H9 (cell line): ENCODE data around the gene PIP5K1C. TPM values are rescaled to one million over a fixed set of nuclear protein-coding genes. Genes with fewer than 3 reads are reported as not detected.

Experiments
- DNase-seq: peaks from one replicate; pipeline ENCODE4 v3.0.0-alpha.2; 2017
- H2AFZ ChIP-seq: one replicate; pipeline ENCODE4 v1.6.1; 2013; ENCODE audit warnings: mild to moderate bottlenecking, low read length, control low read depth, moderate library complexity
- H2AK5ac ChIP-seq: 2 replicates; pipeline ENCODE4 v1.6.1; 2013; ENCODE audit warnings: low read length, control low read depth, mixed read lengths; ENCODE audit not compliant: insufficient read length
- H2BK120ac ChIP-seq: one replicate; pipeline ENCODE4 v1.6.1; 2013; ENCODE audit warnings: low read depth, mild to moderate bottlenecking, low read length, control low read depth, inconsistent platforms; ENCODE audit not compliant: poor library complexity, severe bottlenecking
- H2BK12ac ChIP-seq: 2 replicates; pipeline ENCODE4 v1.6.1; 2013; ENCODE audit warnings: low read length, control low read depth, mixed read lengths, low read depth; ENCODE audit not compliant: insufficient read length
- H2BK15ac ChIP-seq: 2 replicates; pipeline ENCODE4 v1.6.1; 2013; ENCODE audit warnings: low read depth, low read length, control low read depth
- H2BK20ac ChIP-seq: one replicate; pipeline ENCODE4 v1.6.1; 2013; ENCODE audit warnings: low read depth, mild to moderate bottlenecking, low read length, control low read depth, inconsistent platforms; ENCODE audit not compliant: poor library complexity, severe bottlenecking
- H2BK5ac ChIP-seq: 2 replicates; pipeline ENCODE4 v1.6.1; 2013; ENCODE audit warnings: low read length, control low read depth, mixed read lengths; ENCODE audit not compliant: insufficient read length
- H3K14ac ChIP-seq: 2 replicates; pipeline ENCODE4 v1.6.1; 2013; ENCODE audit warnings: low read length, control low read depth; ENCODE audit not compliant: insufficient read depth
- H3K18ac ChIP-seq: 2 replicates; pipeline ENCODE4 v1.6.1; 2013; ENCODE audit warnings: low read depth, mild to moderate bottlenecking, mixed read lengths, low read length, control low read depth; ENCODE audit not compliant: insufficient read length
- H3K23ac ChIP-seq: 2 replicates; pipeline ENCODE4 v1.6.1; 2013; ENCODE audit warnings: low read length, control low read depth, mixed read lengths, low read depth; ENCODE audit not compliant: insufficient read length
- H3K23me2 ChIP-seq: 2 replicates; pipeline ENCODE4 v1.6.1; 2013; ENCODE audit warnings: low read depth, mild to moderate bottlenecking, mixed read lengths, low read length, control low read depth; ENCODE audit not compliant: insufficient read length, poor library complexity, severe bottlenecking
- H3K27ac ChIP-seq: 2 replicates; pipeline ENCODE4 v1.5.1; 2013; ENCODE audit warnings: low read length, control low read depth, mixed read lengths, low read depth; ENCODE audit not compliant: insufficient read length
- H3K27me3 ChIP-seq: 2 replicates; pipeline ENCODE4 v1.6.1; 2013; ENCODE audit warnings: low read length, control low read depth, inconsistent platforms; ENCODE audit not compliant: insufficient read depth
- H3K4ac ChIP-seq: 2 replicates; pipeline ENCODE4 v1.6.1; 2013; ENCODE audit warnings: low read depth, mild to moderate bottlenecking, control low read depth, inconsistent platforms, low read length, moderate library complexity
- H3K4me1 ChIP-seq: 2 replicates; pipeline ENCODE4 v1.6.1; 2013; ENCODE audit warnings: low read length, control low read depth, inconsistent platforms; ENCODE audit not compliant: insufficient read depth
- H3K4me2 ChIP-seq: 2 replicates; pipeline ENCODE4 v1.6.1; 2013; ENCODE audit warnings: low read length, control low read depth, mixed read lengths; ENCODE audit not compliant: insufficient read length, insufficient read depth
- H3K56ac ChIP-seq: 2 replicates; pipeline ENCODE4 v1.6.1; 2013; ENCODE audit warnings: low read depth, mild to moderate bottlenecking, mixed read lengths, low read length, control low read depth; ENCODE audit not compliant: insufficient read length
- H3K79me1 ChIP-seq: 2 replicates; pipeline ENCODE4 v1.6.1; 2013; ENCODE audit warnings: low read depth, mild to moderate bottlenecking, moderate library complexity, low read length, control low read depth, inconsistent platforms; ENCODE audit not compliant: insufficient read depth, poor library complexity, severe bottlenecking
- H3K79me2 ChIP-seq: 2 replicates; pipeline ENCODE4 v1.6.1; 2013; ENCODE audit warnings: low read length, control low read depth, inconsistent platforms; ENCODE audit not compliant: insufficient read depth
- H3K9ac ChIP-seq: 2 replicates; pipeline ENCODE4 v1.6.1; 2013; ENCODE audit warnings: low read length, control low read depth, mixed read lengths; ENCODE audit not compliant: insufficient read length; ENCODE audit errors: extremely low read depth
- H3K9me3 ChIP-seq: one replicate; pipeline ENCODE4 v1.6.1; 2013; ENCODE audit warnings: low read depth, low read length, inconsistent platforms; ENCODE audit not compliant: control insufficient read depth
- H3T11ph ChIP-seq: one replicate; pipeline ENCODE4 v1.6.1; 2013; ENCODE audit warnings: mild to moderate bottlenecking, low read length, control low read depth, inconsistent platforms
- H4K20me1 ChIP-seq: one replicate; pipeline ENCODE4 v1.6.1; 2013; ENCODE audit not compliant: control insufficient read depth, insufficient read length, insufficient read depth
- H4K5ac ChIP-seq: 2 replicates; pipeline ENCODE4 v1.6.1; 2013; ENCODE audit warnings: low read depth, mild to moderate bottlenecking, mixed read lengths, low read length, control low read depth; ENCODE audit not compliant: insufficient read length
- H4K8ac ChIP-seq: replicated peaks from 2 replicates; pipeline ENCODE4 v1.6.1; 2013; ENCODE audit warnings: low read length, control low read depth, mixed read lengths, low read depth; ENCODE audit not compliant: insufficient read length
- H4K91ac ChIP-seq: 2 replicates; pipeline ENCODE4 v1.6.1; 2013; ENCODE audit warnings: low read depth, mild to moderate bottlenecking, moderate library complexity, mixed read lengths, low read length, control low read depth; ENCODE audit not compliant: insufficient read length
- H3K27ac Mint-ChIP-seq, 3 experiments: 2 replicates in 2 of 3; 3 replicates in 1 of 3; pipeline ENCODE4 v1.8.0; 2020 to 2021; ENCODE audit warnings: mixed read lengths in 3 of 3, mild to moderate bottlenecking in 1 of 3, moderate library complexity in 1 of 3
- H3K27me3 Mint-ChIP-seq: 2 replicates; pipeline ENCODE4 v1.8.0; 2021; ENCODE audit warnings: low read depth, mild to moderate bottlenecking, moderate library complexity, mixed read lengths
- H3K36me3 Mint-ChIP-seq, 3 experiments: 2 replicates in 2 of 3; 3 replicates in 1 of 3; pipeline ENCODE4 v1.8.0; 2020 to 2021; ENCODE audit warnings: low read depth in 3 of 3, mixed read lengths in 3 of 3; ENCODE audit not compliant: insufficient read depth in 1 of 3
- H3K4me1 Mint-ChIP-seq, 2 experiments: 2 replicates each; pipeline ENCODE4 v1.8.0; 2020; ENCODE audit warnings: mixed read lengths in 2 of 2
- H3K4me3 Mint-ChIP-seq, 2 experiments: 2 replicates in 1 of 2; 3 replicates in 1 of 2; pipeline ENCODE4 v1.8.0; 2020 to 2021; ENCODE audit warnings: mild to moderate bottlenecking in 2 of 2, mixed read lengths in 2 of 2, moderate library complexity in 1 of 2
- H3K9me3 Mint-ChIP-seq, 2 experiments: 2 replicates in 1 of 2; 3 replicates in 1 of 2; pipeline ENCODE4 v1.8.0; 2020; ENCODE audit warnings: mild to moderate bottlenecking in 2 of 2, mixed read lengths in 2 of 2, moderate library complexity in 1 of 2
- WGBS: extraction: QIAGEN DNeasy Blood & Tissue Kit; methylation state at CpG from one replicate; pipeline ENCODE4 v1.1.7; 2013; ENCODE audit warnings: missing lambda C conversion rate, low lambda C conversion rate, mixed read lengths; ENCODE audit not compliant: insufficient read length; ENCODE audit errors: extremely low coverage; 5-methylcytosine and 5-hydroxymethylcytosine counted together
- total RNA-seq: library from RNA; stranded (reverse); gene quantifications from 2 replicates; pipeline ENCODE4 v1.2.1, GENCODE V29; 2021
- TF ChIP-seq, protein P1 (sequence below): fragments of 200-600 bp; sonication (generic); conservative IDR thresholded peaks from 3 replicates; pipeline ENCODE4 v1.8.0; 2021; ENCODE audit warnings: antibody characterized with exemption, mild to moderate bottlenecking

The PIP5K1C gene
- total RNA-seq, 1 experiment from 2014 or later: 41.7 TPM

DNA sequence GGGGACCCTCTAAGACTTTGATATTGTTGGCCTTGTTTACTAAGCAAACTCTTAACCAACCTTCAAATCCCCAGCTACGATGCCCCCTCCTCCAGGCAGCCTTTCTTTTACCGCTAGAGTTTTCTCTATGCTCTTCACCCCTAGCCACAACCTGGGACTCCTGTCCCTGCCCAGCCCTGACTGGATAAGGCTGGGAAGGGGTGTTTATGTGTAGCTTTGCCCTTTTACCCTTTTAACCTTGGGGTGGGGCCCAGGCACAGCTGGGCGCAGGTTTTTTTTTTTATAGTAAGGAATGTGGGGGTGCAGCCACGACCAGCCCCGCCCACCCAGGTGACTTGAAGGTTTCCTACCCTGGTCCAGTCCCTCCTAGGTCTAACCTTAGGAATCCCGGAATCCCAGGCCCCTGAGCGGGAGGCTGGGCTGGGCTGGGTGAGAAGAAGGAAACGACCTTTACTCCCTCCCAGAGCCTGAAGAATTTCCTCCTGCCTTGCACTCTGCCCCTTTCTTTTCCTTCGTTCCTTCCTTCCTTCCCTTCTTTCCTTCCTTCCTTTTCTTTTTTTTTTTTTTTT lies 20.2 kb upstream of the PIP5K1C start:
- Histone ChIP-seq H3K23ac (no peak overlapping the region), H4K20me1 (no peaks in the 10 kb centered on the region), H2BK15ac (no peak overlapping the region), H3K9ac (no peak overlapping the region), H4K5ac (no peak overlapping the region), H4K91ac (no peak overlapping the region), H3K18ac (no peak overlapping the region), H2BK5ac (no peak overlapping the region), H3K27me3 (no peaks in the 10 kb centered on the region), H3K14ac (no peak overlapping the region), H3T11ph (no peak overlapping the region), H3K4ac (no peak overlapping the region), H3K27ac (no peak overlapping the region), H3K23me2 (peaks cover 10% of the 10 kb centered on the region), H2AFZ (no peak overlapping the region), H3K79me2 (no peaks in the 10 kb centered on the region), H3K4me1 (no peaks in the 10 kb centered on the region; the same call in 1 of the 2 replicates), H3K56ac (no peak overlapping the region), H4K8ac (no peak overlapping the region), H2BK20ac (no peak overlapping the region), H3K79me1 (no peaks in the 10 kb centered on the region), H2BK12ac (no peak overlapping the region), H2BK120ac (no peak overlapping the region), H2AK5ac (no peak overlapping the region), H3K4me2 (no peak overlapping the region), H3K9me3 (no peaks in the 10 kb centered on the region)
- no CpG with 5 or more reads among the region's 9 CpGs for WGBS
- Mint-ChIP-seq H3K4me1 (peaks cover 12 to 34% of the 10 kb centered on the region in 2 experiments), H3K36me3 (no peaks in the 10 kb centered on the region), H3K9me3 (no peaks in the 10 kb centered on the region; a peak in 1 of 5 replicates), H3K27ac (no peak overlapping the region; a peak in 1 of 7 replicates), H3K4me3 (no peak overlapping the region; a peak in 1 of 5 replicates), H3K27me3 (peaks cover 3% of the 10 kb centered on the region)
- no peak for DNase-seq
- TF ChIP-seq, protein P1, sequence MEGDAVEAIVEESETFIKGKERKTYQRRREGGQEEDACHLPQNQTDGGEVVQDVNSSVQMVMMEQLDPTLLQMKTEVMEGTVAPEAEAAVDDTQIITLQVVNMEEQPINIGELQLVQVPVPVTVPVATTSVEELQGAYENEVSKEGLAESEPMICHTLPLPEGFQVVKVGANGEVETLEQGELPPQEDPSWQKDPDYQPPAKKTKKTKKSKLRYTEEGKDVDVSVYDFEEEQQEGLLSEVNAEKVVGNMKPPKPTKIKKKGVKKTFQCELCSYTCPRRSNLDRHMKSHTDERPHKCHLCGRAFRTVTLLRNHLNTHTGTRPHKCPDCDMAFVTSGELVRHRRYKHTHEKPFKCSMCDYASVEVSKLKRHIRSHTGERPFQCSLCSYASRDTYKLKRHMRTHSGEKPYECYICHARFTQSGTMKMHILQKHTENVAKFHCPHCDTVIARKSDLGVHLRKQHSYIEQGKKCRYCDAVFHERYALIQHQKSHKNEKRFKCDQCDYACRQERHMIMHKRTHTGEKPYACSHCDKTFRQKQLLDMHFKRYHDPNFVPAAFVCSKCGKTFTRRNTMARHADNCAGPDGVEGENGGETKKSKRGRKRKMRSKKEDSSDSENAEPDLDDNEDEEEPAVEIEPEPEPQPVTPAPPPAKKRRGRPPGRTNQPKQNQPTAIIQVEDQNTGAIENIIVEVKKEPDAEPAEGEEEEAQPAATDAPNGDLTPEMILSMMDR: no peak
